Smooth muscle cell (in vitro differentiated cells): ENCODE data around the gene TMEM54. TPM values are rescaled to one million over a fixed set of nuclear protein-coding genes. Genes with fewer than 3 reads are reported as not detected.

ENCODE experiments used
- DNase-seq: peaks from one replicate; lab custom pipeline; 2025; ENCODE audit not compliant: unreplicated experiment; lab: John Stamatoyannopoulos, UW
- H2AFZ ChIP-seq: fragments of 200-600 bp; sonication (generic); 2 replicates; pipeline ENCODE4 v1.6.0; 2016; ENCODE audit warnings: antibody characterized with exemption, low read depth, mild to moderate bottlenecking
- H3F3A ChIP-seq: fragments of 200-600 bp; sonication (generic); 2 replicates; pipeline ENCODE4 v1.6.0; 2017; ENCODE audit warnings: antibody characterized with exemption, low read depth
- H3K27ac ChIP-seq: fragments of 200-600 bp; sonication (generic); 2 replicates; pipeline ENCODE4 v1.5.1; 2016; ENCODE audit warnings: low read depth, mild to moderate bottlenecking
- H3K27me3 ChIP-seq: fragments of 200-600 bp; sonication (generic); 2 replicates; pipeline ENCODE4 v1.6.1; 2016; ENCODE audit warnings: low read depth, mild to moderate bottlenecking
- H3K36me3 ChIP-seq: fragments of 200-600 bp; sonication (generic); 2 replicates; pipeline ENCODE4 v1.5.1; 2016; ENCODE audit warnings: low read depth
- H3K4me1 ChIP-seq: fragments of 200-600 bp; sonication (generic); 2 replicates; pipeline ENCODE4 v1.5.1; 2016; ENCODE audit warnings: low read depth
- H3K4me2 ChIP-seq: fragments of 200-600 bp; sonication (generic); 2 replicates; pipeline ENCODE4 v1.6.0; 2016; ENCODE audit warnings: mild to moderate bottlenecking
- H3K4me3 ChIP-seq: fragments of 200-600 bp; sonication (generic); 2 replicates; pipeline ENCODE4 v1.5.1; 2016; ENCODE audit warnings: mild to moderate bottlenecking
- H3K79me2 ChIP-seq: fragments of 200-600 bp; sonication (generic); 2 replicates; pipeline ENCODE4 v1.6.0; 2016; ENCODE audit warnings: low read depth, mild to moderate bottlenecking
- H3K9ac ChIP-seq: fragments of 200-600 bp; sonication (generic); 2 replicates; pipeline ENCODE4 v1.6.0; 2016; ENCODE audit warnings: low read depth
- H3K9me3 ChIP-seq: fragments of 200-600 bp; sonication (generic); replicated peaks from 2 replicates; pipeline ENCODE4 v1.5.1; 2016; ENCODE audit warnings: low read depth
- H4K20me1 ChIP-seq: fragments of 200-600 bp; sonication (generic); 2 replicates; pipeline ENCODE4 v1.6.0; 2016; ENCODE audit warnings: low read depth
- CTCF ChIP-seq: fragments of 200-600 bp; sonication (generic); IDR thresholded peaks from 2 replicates; pipeline ENCODE4 v1.5.1; 2017; ENCODE audit warnings: borderline replicate concordance, mild to moderate bottlenecking, antibody characterized with exemption; ENCODE audit not compliant: insufficient read depth, poor library complexity, severe bottlenecking
- WGBS: methylation state at CpG from one replicate; pipeline ENCODE4 v1.1.7; 2016; ENCODE audit warnings: low lambda C conversion rate; 5-methylcytosine and 5-hydroxymethylcytosine counted together
- polyA plus RNA-seq: library from polyadenylated mRNA; unstranded; fragments of >200 nt; fragmentation: Nextera tagmentation; extraction: Ambion mirVana; gene quantifications from 2 replicates; pipeline ENCODE4 v1.2.1, GENCODE V29; 2016
- total RNA-seq: library from RNA; depleted of rRNA; stranded (reverse); fragments of >200 nt; gene quantifications from 2 replicates; pipeline ENCODE4 v1.2.3, GENCODE V29; 2014

The TMEM54 gene
- total and polyA plus RNA-seq, 2 experiments from 2014 or later, result 59.0 to 84.1 TPM

GRCh38 chr1:32902535-32902920, 1.3 kb upstream of the TMEM54 start:
- Histone ChIP-seq H3K4me3 (no peak overlapping the region), H4K20me1 (no peaks in the 10 kb centered on the region), H3F3A (peaks cover 6% of the 10 kb centered on the region), H3K27ac (no peak overlapping the region), H3K4me2 (no peak overlapping the region), H3K27me3 (no peaks in the 10 kb centered on the region), H3K9me3 (no peaks in the 10 kb centered on the region), H2AFZ (no peak overlapping the region), H3K9ac (no peak overlapping the region), H3K4me1 (peaks cover 5% of the 10 kb centered on the region), H3K79me2 (no peaks in the 10 kb centered on the region), H3K36me3 (no peaks in the 10 kb centered on the region)
- DNase-seq, result no peak
- 79% methylated on average over 6 of the region's 6 CpGs for WGBS
- no peak for TF ChIP-seq CTCF

GRCh38 chr1:32901823-32902534, 790 bp upstream of the TMEM54 start:
- Histone ChIP-seq H3K9ac (peak overlapping the region; percentile 64), H3K9me3 (no peaks in the 10 kb centered on the region), H3K4me3 (peak overlapping the region; percentile 69), H3K36me3 (no peaks in the 10 kb centered on the region), H2AFZ (peak overlapping the region; percentile 96), H3K27ac (no peak overlapping the region), H3K27me3 (no peaks in the 10 kb centered on the region), H4K20me1 (no peaks in the 10 kb centered on the region), H3F3A (peaks cover 6% of the 10 kb centered on the region), H3K4me2 (peak overlapping the region; percentile 88), H3K4me1 (peaks cover 5% of the 10 kb centered on the region), H3K79me2 (no peaks in the 10 kb centered on the region)
- DNase-seq, result no peak
- TF ChIP-seq CTCF, result no peak
- 50% methylated on average over 24 of the region's 24 CpGs for WGBS

- Histone ChIP-seq H3K4me3 (peak overlapping the region; percentile 69), H3K9ac (peak overlapping the region; percentile 32), H3F3A (peaks cover 6% of the 10 kb centered on the region), H3K4me1 (peaks cover 5% of the 10 kb centered on the region), H3K27me3 (no peaks in the 10 kb centered on the region), H3K36me3 (no peaks in the 10 kb centered on the region), H4K20me1 (no peaks in the 10 kb centered on the region), H3K9me3 (no peaks in the 10 kb centered on the region), H3K79me2 (no peaks in the 10 kb centered on the region), H3K4me2 (peak overlapping the region; percentile 88), H3K27ac (no peak overlapping the region), H2AFZ (peak overlapping the region; percentile 61)
- TF ChIP-seq CTCF, result no peak
- WGBS, result 31% methylated on average over 22 of the region's 22 CpGs
- DNase-seq, result no peak
Observed at GRCh38 chr1:32900371-32900955, 726 bp downstream of the TMEM54 start.
